ENCODE measurements around the gene MTNR1B.
A peak's percentile ranks its signal among the peaks of the same experiment; 100 is the strongest.

Gene MTNR1B

GRCh38 chr11:92978271-92979111, 9.0 kb downstream of the MTNR1B start:
- no peak for DNase-seq (ENCODE audit: low spot score)

- no peak for DNase-seq (ENCODE audit: low spot score)
Measured at GRCh38 chr11:92979176-92979575, 9.7 kb downstream of the MTNR1B start.

DNA sequence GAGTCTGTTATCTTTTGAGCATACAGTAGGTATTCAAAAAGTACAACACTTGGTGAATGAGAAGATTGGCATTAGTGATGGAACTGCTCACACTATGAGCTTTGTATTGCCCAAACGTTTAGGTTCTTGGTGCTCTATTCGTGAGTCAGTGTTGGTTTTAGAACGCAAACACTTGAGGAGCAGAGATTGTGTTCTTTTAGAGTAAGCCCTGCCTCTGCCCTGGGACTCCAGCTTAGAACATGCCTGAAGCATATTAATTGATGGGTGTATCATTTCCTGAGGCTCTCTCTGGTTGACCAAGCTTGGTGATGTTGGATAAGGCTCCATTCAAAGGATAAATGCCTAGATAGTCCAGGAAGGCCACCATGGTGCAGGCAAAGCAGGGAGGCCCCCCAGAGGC, 10.9 kb downstream of the MTNR1B start:
- DNase-seq (ENCODE audit: low spot score) = no peak

GRCh38 chr11:92981508-92982043, 12.1 kb downstream of the MTNR1B start:
- no peak for DNase-seq (ENCODE audit: low spot score)

DNA sequence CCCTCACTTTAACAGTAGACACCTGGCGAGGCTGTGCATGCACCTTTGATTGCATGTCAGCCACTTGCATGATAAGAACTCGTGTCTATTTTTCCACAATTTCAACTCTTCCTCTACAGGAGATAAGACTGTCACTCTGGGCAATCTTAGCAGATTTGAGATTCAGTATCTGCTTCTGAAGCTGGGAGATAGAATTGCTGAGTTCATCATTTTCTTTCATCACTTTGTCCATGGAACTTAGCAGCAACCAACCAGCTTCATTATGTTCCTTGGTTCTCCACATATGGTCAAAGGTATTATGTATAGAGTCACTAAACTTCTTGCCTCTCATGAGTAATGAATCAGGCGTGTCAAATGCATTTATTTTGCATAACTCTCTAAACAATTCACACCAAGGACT, 17.1 kb downstream of the MTNR1B start:
- no peak for DNase-seq (ENCODE audit: low spot score)

- DNase-seq (ENCODE audit: low spot score) = no peak
Measured at GRCh38 chr11:92993004-92993403, 23.6 kb downstream of the MTNR1B start.

GRCh38 chr11:93000511-93001476, 31.3 kb downstream of the MTNR1B start:
- DNase-seq (ENCODE audit: low spot score) = peak; percentile 37

DNA sequence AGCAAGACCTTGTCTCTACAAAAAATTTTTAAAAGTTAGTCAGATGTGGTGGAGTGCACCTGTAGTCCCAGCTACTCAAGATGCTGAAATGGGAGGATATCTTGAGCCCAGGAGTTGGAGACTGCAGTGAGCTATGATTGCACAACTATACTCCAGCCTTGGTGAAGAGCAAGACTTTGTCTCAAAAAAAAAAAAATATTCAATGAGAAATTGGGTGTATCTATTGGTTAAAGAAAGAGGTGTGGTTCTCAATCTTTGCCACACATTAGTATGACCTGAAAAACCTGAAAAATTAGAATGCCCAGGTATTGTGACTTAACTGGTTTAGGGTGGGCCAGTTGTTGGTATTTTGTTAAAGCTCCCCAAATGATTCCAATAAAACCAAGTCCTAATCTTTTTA, 32.4 kb downstream of the MTNR1B start:
- no peak for DNase-seq (ENCODE audit: low spot score)

- DNase-seq (ENCODE audit: low spot score) = no peak
Measured at GRCh38 chr11:93002380-93002779, 32.9 kb downstream of the MTNR1B start.

GRCh38 chr11:93005239-93005638, 35.8 kb downstream of the MTNR1B start:
- DNase-seq (ENCODE audit: low spot score) = no peak

- no peak for DNase-seq (ENCODE audit: low spot score)
Measured at GRCh38 chr11:93013646-93014045, 44.2 kb downstream of the MTNR1B start.

GRCh38 chr11:93016595-93016994, 47.1 kb downstream of the MTNR1B start:
- DNase-seq (ENCODE audit: low spot score) = no peak

DNA sequence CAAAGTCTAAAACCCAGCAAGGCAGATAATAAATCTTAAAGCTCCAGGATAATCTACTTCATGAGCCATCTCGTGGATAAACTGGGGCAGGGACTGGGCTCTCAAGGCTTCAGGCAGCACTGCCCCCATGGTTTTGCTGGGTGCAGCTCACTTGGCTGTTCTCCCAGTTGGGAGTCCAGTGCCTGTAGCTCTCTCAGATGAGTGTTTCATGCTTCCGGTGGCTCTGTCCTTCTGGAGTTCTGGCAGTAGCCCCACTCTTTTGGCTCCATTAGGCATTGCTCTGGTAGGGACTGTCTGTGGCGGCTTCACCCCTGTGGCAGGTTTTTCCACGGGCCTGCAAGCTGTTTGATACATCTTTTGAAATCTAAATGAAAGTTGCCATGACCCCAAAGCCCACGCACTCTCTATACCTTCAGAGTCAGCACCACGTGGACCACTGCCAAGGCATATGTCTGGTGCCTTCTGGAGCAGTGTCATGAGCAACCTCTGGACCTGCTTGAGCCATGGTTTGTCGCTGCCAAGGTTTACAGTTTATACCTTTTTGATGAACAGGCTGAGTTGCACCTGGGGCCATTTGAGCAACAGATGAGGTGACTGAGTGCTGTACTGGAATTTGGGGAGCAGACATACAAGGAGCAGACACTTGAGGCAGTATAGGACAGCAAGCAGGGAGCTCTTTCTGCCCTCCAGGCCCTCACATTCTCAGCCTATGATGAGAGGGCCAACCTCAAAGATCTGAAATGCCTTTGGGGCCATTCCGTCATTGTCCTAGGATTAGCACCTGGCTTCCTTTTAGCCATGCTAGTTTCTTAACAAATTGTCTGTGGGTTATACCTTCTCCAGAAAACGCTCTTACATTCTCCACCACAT, 48.6 kb downstream of the MTNR1B start:
- no peak for DNase-seq (ENCODE audit: low spot score)

DNA sequence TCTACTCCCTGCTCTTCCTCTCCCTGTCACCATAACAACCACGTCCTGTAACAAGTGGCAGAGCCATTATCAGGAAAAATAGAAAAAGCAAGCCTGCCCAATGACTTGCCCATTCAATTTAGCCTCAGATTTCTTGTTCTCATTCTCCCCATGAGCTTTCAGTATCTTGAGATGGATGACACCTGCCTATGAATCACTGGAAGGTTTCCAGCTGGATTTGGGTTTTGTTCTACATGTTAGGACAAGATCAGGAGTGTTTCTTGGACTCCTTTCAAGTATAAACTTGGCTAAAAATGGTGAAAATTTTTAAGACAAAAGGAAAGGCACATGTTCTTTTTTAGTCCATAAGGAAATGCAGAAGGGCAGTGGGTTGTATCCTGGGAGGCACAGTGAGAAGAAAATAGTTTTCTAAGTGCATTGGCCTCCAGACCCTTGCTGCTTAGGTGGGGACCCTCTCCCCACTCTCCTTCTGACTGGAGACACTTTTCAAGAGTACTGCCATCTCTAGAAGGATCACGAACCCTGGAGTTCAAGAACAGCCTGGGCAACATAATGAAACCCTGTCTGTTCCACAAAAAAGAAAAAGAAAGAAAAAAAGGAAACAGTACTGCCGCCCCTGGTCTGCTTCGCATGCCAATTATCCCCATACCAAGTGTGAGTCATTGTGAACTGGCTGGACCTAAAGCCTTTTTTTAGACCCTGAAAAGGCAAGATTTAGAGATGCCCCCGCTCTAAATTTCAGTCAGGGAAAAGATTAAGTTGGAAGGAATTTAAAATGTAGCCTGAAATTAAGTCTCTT, 51.0 kb downstream of the MTNR1B start:
- DNase-seq (ENCODE audit: low spot score) = no peak

- no peak for DNase-seq (ENCODE audit: low spot score)
Measured at GRCh38 chr11:93024369-93024768, 54.9 kb downstream of the MTNR1B start.

GRCh38 chr11:93025558-93026255, 56.3 kb downstream of the MTNR1B start:
- DNase-seq (ENCODE audit: low spot score) = no peak

DNA sequence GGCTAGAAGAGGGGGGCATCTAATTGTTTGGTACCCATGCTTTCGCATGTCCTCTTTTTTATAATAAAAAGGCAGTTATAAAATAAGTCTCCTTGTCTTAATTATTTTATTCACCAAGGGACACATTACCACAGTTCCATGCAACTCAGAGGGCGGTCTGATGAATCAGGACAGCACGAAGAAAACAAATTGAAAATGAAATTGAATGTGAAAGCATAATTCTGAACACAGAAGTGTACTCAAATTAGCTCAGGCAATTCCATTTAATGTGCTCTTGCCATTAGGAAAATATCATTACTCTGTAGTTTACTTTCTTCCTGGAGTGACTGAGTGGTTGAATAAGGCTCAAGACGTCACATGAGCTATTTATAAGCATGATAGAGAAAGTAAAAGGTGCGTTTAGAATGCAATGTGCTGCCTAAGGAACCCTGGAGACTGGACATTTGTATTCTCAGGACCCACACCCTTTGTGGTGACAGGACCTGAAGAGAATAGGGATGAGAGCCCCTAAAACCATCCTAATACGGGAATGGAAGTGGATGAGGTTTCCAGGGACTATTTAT, 59.6 kb downstream of the MTNR1B start:
- DNase-seq (ENCODE audit: low spot score) = no peak

DNA sequence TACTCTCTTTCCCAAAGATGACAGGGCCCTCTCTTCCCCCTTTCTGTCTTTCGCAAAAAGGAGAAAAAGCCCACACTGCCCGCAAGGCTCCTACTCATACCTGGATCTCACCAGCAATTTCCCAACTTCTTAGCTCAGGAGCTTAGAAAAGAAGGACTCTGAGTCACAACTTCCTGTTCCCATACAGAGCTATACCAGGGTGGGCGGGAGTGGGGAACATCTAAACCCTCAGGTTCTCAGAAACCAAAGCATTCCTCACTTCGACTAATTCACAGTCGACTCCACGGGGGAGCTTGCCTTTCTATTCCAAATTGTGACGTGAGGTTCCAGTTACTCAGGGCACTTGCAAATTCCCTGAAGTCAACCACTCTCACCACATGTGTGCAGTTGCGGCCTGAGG, 61.9 kb downstream of the MTNR1B start:
- DNase-seq (ENCODE audit: low spot score) = no peak
